ENCODE data around the gene EPHB2.
"Not testable (repeated sequence)": the region's sequence is repeated elsewhere in the genome, so short reads cannot be mapped to it uniquely, and the experiment has no call there.

The EPHB2 gene

DNA sequence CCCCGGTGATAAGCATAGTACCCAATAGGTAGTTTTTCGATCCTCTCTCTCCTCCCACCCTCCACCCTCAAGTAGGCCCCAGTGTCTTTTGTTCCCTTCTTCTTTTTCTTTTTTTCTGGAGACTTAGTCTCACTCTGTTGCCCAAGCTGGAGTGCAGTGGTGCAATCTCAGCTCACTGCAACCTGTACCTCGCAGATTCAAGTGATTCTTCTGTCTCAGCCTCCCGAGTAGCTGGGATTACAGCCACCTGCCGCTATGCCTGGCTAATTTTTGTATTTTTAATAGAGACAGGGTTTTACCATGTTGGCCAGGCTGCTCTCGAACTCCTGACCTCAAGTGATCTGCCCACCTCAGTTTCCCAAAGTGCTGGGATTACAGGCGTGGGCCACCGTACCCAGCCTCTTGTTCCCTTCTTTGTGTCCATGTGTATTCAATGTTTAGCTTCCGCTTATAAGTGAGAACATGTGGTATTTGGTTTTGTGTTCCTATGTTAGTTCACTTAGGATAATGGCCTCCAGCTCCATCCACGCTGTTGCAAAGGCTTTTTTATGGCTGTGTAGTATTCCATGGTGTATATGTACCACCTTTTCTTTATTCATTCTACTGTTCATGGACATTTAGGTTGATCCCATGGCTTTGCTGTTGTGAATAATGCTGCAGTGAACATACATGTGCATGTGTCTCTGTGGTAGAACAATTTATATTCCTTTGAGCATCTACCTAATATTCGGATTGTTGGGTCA lies 133.0 kb downstream of the EPHB2 start:
- DNase-seq: not testable (repeated sequence)

DNA sequence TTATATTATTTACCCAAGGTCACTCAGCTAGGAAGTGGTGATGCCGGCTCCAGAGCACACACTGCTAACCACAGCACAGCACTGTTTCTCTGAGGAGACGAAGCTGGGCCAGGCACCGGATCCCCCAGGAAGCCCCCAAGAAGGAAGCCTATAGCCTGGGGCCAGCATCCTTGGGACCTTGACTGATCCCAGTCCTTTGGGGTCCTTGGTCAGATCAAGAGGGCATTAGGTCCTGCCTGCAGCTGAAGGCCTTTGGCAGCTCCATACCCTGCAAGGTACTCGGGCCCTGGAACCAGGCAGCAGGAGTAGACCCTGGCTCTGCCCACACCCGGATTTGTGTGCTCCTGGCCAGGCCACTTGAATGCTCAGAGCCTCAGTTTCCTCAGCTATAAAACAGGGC lies 134.0 kb downstream of the EPHB2 start:
- DNase-seq: no peak

- no peak for DNase-seq
Observed at GRCh38 chr1:22845398-22845935, 134.8 kb downstream of the EPHB2 start.

DNA sequence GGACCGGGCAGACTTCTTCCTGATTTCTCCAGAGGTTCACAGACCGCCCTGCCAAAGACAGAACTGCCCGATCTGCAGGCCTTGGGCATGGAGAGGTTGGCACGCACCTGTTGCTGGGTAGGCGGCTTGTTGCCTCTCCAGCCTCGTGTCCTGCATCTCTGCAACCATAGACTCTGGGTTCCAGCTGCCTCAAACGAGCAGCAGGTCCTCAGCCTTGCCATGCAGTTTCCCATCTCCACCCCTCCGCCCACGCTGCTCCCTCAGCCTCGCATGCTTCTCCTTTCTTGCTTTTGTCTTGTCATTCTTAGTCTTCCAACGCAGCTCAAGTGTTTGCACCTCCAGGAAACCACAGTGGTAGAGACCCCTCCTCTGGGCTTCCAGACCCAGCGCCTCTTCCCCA lies 135.8 kb downstream of the EPHB2 start:
- DNase-seq: no peak

- no peak for DNase-seq
Observed at GRCh38 chr1:22847249-22847648, 136.6 kb downstream of the EPHB2 start.

GRCh38 chr1:22847709-22848108 lies 137.1 kb downstream of the EPHB2 start:
- DNase-seq: no peak

DNA sequence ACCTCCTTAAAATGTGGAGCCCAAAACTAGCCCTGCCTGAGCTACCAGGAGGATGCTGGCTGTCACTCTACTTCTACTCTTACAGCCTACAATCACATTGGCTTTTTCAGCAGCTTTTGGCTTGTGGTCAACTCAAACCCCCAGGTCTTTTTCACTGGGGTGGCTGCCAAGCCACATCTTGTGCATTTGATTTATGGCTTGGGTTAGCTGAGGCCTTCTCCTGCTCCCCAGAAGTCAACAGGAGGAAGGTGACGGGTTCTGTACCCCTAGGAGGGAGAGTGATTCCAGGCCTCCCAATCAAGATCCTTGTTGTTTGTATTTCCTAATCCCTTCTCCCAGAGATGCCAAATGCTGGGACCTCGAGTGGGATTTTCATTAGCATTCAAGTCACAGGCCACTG lies 137.8 kb downstream of the EPHB2 start:
- no peak for DNase-seq

GRCh38 chr1:22849770-22850169 lies 139.1 kb downstream of the EPHB2 start:
- no peak for DNase-seq

GRCh38 chr1:22850281-22850680 lies 139.6 kb downstream of the EPHB2 start:
- DNase-seq: no peak

- DNase-seq: no peak
Observed at GRCh38 chr1:22850681-22851080, 140.0 kb downstream of the EPHB2 start.

GRCh38 chr1:22851517-22851916 lies 140.9 kb downstream of the EPHB2 start:
- no peak for DNase-seq

GRCh38 chr1:22852144-22852655 lies 141.6 kb downstream of the EPHB2 start:
- no peak for DNase-seq

DNA sequence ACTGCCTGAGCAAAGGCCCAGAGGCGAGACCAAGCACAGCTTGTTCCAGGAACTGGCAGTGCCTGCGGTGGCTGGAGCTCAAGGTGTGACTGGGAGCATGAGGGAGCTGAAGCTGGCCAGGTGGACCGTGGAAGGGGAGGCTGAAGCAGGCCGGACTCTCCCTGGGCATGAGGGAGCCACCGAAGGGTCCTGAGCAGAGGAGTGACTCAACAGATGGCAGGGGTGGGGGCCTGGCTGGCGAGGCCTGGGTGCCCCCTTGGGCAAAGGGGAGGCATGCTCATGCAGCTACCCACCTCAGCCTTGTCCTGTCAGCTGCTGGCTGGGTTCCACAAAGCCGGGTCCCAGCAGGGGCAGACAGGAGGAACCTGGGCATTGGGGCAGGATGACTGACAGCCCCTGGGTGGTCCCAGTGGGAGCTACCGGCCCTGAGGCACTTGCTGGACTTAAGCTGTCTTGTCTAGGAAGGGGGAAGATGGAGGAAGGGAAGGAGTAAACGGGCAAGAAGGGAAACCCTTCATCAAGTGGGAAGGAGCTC lies 143.1 kb downstream of the EPHB2 start:
- DNase-seq: no peak

GRCh38 chr1:22854688-22855565 lies 144.3 kb downstream of the EPHB2 start:
- DNase-seq: no peak

DNA sequence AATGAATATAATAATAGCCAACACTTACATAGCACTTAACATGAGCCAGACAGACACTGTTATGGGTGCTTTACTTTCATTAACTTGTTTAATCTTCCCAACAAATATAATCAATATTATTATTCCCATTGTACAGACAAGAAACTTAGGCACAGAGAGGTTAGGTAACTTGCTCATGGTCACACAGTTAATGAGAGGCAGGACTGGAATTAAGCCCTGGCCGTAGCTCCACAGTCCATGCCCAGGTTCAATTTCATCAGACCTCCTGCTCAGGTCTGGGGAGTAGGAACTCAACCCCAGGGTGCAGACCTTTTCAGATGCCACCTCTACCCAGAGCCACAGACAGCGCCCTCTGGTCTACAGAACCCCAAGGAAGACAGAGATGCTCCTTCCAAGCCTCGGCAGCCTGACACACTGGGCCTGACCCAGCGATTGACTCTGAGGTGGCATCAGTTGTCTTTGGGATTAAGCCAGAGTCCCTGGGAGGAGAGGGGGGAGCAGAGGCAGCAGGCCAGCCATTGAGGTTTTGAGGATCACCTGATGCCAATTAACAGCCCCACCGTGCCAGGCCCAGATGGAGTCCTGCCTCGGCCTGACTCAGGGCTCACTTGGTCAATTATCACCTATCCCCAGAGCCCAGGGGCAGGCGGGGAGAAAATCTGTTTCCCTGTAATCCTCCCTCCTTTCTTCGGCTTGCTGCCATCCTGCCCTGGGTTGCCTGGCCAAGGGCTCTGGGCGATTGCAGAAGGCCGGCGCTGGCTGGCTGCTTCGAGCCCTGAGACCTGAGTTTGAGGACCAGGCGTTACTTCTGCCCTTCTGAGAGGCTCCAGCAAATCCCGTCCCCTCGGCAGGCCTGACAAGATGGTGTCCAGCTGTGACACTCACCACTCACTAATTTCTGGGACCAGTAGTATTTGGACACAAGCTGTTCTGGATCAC lies 145.3 kb downstream of the EPHB2 start:
- DNase-seq: no peak

DNA sequence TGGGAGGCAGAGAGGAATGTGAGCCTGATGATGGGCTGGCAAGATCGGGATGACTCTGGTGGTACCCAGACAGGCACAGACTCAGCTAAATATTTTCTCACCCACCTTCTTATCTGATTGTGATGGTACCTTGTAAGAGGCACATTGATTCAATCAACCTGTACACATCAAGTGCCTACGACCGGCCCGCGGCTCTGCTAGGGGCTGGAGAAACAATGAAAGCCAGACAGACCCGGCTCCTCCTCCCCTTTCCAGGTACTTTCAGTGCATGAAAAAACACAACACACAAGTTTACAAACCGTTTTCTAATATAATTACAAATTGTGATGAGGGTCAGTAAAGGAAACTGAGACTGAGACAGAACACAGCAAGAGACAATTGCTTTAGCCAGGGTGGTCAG lies 147.0 kb downstream of the EPHB2 start:
- DNase-seq: no peak

DNA sequence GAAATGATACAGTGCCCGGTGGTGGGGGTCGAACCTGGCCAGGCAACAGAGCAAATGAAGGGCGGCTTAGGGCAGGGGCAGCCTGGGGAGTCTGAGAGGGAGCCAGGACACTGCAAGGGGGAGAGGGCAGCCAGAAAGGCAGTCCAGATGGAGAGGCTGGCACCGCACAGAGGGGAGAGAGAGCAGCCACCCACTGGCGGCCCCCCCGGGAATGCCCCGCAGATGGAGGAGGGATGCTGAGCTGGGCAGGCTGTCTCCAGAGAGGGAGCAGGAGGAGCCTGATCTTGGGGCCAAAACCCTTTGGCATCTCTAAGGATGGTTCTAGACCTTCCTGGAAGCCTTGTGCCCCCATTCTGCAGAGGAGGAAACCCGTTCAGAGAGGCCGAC lies 149.8 kb downstream of the EPHB2 start:
- DNase-seq: no peak

GRCh38 chr1:22860883-22861385 lies 150.3 kb downstream of the EPHB2 start:
- DNase-seq: no peak

GRCh38 chr1:22861764-22862440 lies 151.3 kb downstream of the EPHB2 start:
- DNase-seq: no peak

GRCh38 chr1:22862752-22863151 lies 152.1 kb downstream of the EPHB2 start:
- DNase-seq: no peak

DNA sequence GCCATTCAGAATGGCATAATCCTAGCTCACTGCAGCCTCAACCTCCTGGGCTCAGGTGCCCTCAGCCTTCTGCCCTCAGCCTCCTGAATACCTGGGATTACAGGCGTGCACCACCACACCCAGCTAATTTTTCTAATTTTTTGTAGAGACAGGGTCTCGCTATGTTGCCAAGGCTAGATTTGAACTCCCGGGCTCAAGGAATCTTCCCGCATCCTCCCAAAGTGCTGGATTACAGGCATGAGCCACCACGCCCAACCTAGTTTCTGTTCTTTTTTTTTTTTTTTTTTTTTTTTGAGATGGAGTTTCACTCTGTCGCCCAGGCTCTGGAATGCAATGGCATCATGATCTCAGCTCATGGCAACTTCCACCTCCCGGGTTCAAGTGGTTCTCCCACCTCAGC lies 153.1 kb downstream of the EPHB2 start:
- no peak for DNase-seq

- DNase-seq: no peak
Observed at GRCh38 chr1:22864886-22865285, 154.2 kb downstream of the EPHB2 start.
